AG04449 (cell line): ENCODE data around the gene DOCK4.

Source experiments
- CTCF ChIA-PET: fragments of 350-600 bp; formaldehyde crosslinking; extraction: SDS; loops from one replicate; lab custom pipeline; 2021; ENCODE audit warnings: antibody characterized with exemption; lab: Yijun Ruan, JAX
- POLR2A ChIA-PET: fragments of 400-600, 350-600 bp; formaldehyde crosslinking; extraction: SDS; loops from one replicate; lab custom pipeline; 2020; ENCODE audit warnings: antibody characterized with exemption, inconsistent platforms; lab: Yijun Ruan, JAX
- DNase-seq: peaks from one replicate; pipeline ENCODE4 v3.0.0-alpha.2; 2010; ENCODE audit warnings: low read depth, low spot score
- H3K4me3 ChIP-seq: 2 replicates; pipeline ENCODE4 v1.5.1; 2011; ENCODE audit warnings: low read depth, mild to moderate bottlenecking, control low read depth, low read length
- TF ChIP-seq, protein P1 (sequence below): IDR thresholded peaks from one replicate; pipeline ENCODE4 v1.5.1; 2011; ENCODE audit warnings: mild to moderate bottlenecking, moderate library complexity, low read length, control low read depth, inconsistent platforms; ENCODE audit not compliant: insufficient read depth; ENCODE audit errors: missing control alignments

DOCK4 gene

DNA sequence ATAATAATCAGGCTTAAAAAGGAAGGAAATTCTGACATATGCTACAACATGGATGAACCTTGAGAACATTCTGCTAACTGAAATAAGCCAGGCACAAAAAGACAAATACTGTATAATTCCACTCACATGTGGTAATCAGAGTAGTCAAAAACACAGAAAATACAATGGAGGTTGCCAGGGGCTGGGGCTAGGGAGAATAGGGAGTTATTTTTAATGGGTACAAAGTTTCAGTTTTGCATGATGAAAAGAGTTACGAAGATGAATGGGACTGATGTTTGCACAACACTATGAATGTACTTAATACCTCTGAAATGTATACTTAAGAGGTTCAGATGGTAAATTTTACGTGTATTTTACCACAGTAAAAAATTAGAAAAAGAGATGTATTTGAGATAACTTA, 145.6 kb downstream of the DOCK4 start:
- POLR2A ChIA-PET: no interaction called here
- H3K4me3 ChIP-seq: no peak overlapping the region
- CTCF ChIA-PET: no interaction called here
- TF ChIP-seq, protein P1, sequence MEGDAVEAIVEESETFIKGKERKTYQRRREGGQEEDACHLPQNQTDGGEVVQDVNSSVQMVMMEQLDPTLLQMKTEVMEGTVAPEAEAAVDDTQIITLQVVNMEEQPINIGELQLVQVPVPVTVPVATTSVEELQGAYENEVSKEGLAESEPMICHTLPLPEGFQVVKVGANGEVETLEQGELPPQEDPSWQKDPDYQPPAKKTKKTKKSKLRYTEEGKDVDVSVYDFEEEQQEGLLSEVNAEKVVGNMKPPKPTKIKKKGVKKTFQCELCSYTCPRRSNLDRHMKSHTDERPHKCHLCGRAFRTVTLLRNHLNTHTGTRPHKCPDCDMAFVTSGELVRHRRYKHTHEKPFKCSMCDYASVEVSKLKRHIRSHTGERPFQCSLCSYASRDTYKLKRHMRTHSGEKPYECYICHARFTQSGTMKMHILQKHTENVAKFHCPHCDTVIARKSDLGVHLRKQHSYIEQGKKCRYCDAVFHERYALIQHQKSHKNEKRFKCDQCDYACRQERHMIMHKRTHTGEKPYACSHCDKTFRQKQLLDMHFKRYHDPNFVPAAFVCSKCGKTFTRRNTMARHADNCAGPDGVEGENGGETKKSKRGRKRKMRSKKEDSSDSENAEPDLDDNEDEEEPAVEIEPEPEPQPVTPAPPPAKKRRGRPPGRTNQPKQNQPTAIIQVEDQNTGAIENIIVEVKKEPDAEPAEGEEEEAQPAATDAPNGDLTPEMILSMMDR: no peak
- no peak for DNase-seq

DNA sequence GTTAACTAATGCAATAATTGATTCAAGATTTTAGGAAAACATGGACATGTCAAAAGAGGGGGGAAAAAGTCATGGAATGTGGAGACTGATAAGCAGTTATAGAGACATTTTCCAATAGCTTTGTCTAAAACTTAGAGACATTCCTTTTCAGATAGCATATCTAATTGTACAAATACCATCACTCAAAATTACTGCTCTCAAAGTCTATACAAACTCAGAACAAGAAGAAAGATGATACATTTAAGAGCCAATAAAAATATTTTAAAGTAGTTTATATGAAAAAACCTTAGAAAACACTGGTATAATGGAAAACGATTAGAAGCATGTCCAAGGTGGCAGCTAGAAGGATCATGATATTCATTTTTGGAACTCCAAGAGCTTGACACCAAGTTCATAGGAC, 146.5 kb downstream of the DOCK4 start:
- ChIA-PET CTCF (no interaction called here), POLR2A (no interaction called here)
- TF ChIP-seq, protein P1: no peak
- H3K4me3 ChIP-seq: no peak overlapping the region
- no peak for DNase-seq

DNA sequence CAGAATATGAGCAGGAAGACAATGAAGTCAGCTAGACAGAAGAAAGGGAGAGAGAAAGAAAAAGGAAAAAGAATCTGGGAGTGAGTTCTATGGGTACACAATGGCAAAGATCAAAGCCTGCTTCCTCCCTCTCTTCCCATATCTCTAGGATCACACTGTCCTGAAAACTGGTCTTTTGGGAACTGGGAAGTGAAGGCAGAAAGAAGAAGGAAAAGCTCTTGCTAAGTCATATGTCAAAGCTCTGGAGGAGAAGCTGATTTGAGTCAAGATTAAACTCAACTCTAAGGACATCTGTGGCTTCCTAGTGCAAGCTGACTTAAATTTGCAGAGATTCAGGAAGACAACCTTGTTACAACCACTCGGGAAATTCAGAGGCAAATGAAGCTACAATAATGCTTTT, 147.5 kb downstream of the DOCK4 start:
- TF ChIP-seq, protein P1: no peak
- ChIA-PET CTCF (no interaction called here), POLR2A (no interaction called here)
- no peak overlapping the region for H3K4me3 ChIP-seq
- DNase-seq: no peak

DNA sequence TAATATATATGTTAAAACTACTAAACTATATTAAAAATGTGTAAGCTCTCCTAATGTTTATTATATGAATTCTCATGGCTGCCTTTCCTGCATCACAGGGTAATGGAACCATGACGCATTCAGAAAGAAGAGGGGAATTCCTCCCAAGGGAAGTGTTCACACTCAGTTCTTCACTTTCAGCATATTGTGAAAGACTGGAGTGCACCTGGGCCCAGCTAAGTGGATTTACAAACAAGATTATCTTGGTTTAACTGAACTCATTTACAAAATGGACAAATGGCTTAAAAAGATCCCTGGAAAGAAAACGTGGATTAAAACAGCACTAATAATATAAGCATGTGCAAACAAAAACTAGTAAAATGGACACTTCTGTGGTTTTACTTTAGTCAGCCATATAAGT, 149.8 kb downstream of the DOCK4 start:
- TF ChIP-seq, protein P1: no peak
- H3K4me3 ChIP-seq: no peak overlapping the region
- no peak for DNase-seq
- ChIA-PET CTCF (no interaction called here), POLR2A (no interaction called here)

DNA sequence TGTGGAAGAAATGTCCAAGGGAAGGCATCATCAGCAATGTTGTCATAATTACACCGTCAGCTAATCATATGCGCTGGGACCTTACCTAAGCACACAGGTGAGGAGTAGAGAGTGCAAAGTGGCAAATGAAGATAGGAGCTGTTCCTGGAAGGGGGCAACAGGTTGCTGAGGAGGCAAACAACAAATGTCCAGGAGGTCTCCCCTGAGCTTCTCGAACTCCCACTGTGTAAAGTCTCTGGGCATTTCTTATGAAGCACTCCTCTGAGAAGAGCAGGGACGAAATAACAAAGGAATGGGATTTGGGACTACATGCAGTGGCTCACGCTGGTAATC, 152.5 kb downstream of the DOCK4 start:
- no peak for DNase-seq
- POLR2A ChIA-PET: no interaction called here
- CTCF ChIA-PET: interaction anchor here (0.9 kb wide), 1 partner anchor 10 kb away, joined by 3 read pairs; no protein-coding TSS in a partner anchor
- no peak overlapping the region for H3K4me3 ChIP-seq
- TF ChIP-seq, protein P1: no peak

DNA sequence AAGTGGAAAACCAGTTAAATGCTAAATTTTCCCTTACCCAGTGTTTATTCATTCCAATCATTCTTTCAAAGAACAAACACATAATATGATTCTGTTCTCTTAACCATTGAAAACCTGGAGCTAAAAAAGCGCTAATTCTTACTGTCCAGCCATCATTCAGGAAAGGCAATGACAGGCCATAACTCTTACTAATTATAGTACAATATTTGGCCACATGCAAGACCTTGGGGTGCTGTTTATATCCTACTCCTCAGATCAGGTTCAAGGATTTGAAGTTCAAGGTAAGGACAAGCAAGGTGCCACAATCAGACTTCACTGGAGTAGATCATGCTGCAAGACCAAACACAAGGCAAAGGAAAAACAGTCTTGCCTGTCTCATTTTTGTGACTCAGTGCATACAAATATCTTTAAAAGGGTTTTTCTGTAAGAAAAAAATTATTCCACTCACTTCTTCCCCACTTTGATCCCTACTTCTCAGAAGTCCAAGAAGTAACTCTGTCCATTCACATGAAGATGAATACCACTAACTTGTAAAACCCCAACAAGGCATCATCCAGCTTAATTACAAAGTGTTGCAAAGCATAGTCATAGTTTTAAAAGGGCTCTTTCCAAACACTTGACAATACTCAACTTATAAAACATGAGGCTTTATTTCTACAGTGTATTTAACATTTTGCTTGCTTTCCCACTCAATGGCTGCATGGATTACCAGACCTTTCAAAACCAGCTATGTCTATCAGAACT, 153.0 kb downstream of the DOCK4 start:
- no peak overlapping the region for H3K4me3 ChIP-seq
- no peak for DNase-seq
- TF ChIP-seq, protein P1: no peak
- ChIA-PET POLR2A (no interaction called here), CTCF (interaction anchor here (0.9 kb wide), 1 partner anchor 10 kb away, joined by 3 read pairs; no protein-coding TSS in a partner anchor)
